ENCODE data around the gene ZNF329.

ZNF329 gene

GRCh38 chr19:58095328-58095727 is 55.3 kb downstream of the ZNF329 start:
- Histone ChIP-seq H3K27me3 (ENCODE audit: insufficient read depth, poor library complexity, severe bottlenecking) (no peaks in the 10 kb centered on the region), H3K4me3 (replicated peaks; ENCODE audit: insufficient read depth, low read length) (no peak overlapping the region), H3K27ac (replicated peaks) (no peak overlapping the region)
- no peak for DNase-seq (ENCODE audit: low read depth in 1 of 2, low spot score in 1 of 2)
- no peak for TF ChIP-seq REST (IDR thresholded peaks at IDR 0.05; ENCODE audit: insufficient replicate concordance, low read depth)
- TF ChIP-seq POLR2AphosphoS5 (IDR thresholded peaks at IDR 0.05; ENCODE audit: low read depth): no peak
- TF ChIP-seq SPI1 (IDR thresholded peaks at IDR 0.05; ENCODE audit: borderline replicate concordance, low read depth): no peak
- no peak for TF ChIP-seq GABPA (IDR thresholded peaks at IDR 0.05; ENCODE audit: low read depth)
- no peak for TF ChIP-seq CTCF (IDR thresholded peaks at IDR 0.05; ENCODE audit: insufficient read depth, low read length)

- TF ChIP-seq GABPA (IDR thresholded peaks at IDR 0.05; ENCODE audit: low read depth) (no peak), CTCF (IDR thresholded peaks at IDR 0.05; ENCODE audit: insufficient read depth, low read length) (no peak), SPI1 (IDR thresholded peaks at IDR 0.05; ENCODE audit: borderline replicate concordance, low read depth) (no peak), POLR2AphosphoS5 (IDR thresholded peaks at IDR 0.05; ENCODE audit: low read depth) (no peak), REST (IDR thresholded peaks at IDR 0.05; ENCODE audit: insufficient replicate concordance, low read depth) (no peak)
- no peak overlapping the region for H3K4me3 ChIP-seq (replicated peaks; ENCODE audit: insufficient read depth, low read length)
- no peaks in the 10 kb centered on the region for H3K27me3 ChIP-seq (ENCODE audit: insufficient read depth, poor library complexity, severe bottlenecking)
- no peak overlapping the region for H3K27ac ChIP-seq (replicated peaks)
- no peak for DNase-seq (ENCODE audit: low read depth in 1 of 2, low spot score in 1 of 2)
Observed at GRCh38 chr19:58093071-58093470, 57.5 kb downstream of the ZNF329 start.

- no peak for DNase-seq (ENCODE audit: low read depth in 1 of 2, low spot score in 1 of 2)
- no peak overlapping the region for H3K27ac ChIP-seq (replicated peaks)
- H3K27me3 ChIP-seq (ENCODE audit: insufficient read depth, poor library complexity, severe bottlenecking): no peaks in the 10 kb centered on the region
- no peak for TF ChIP-seq CTCF (IDR thresholded peaks at IDR 0.05; ENCODE audit: insufficient read depth, low read length)
- no peak for TF ChIP-seq GABPA (IDR thresholded peaks at IDR 0.05; ENCODE audit: low read depth)
- TF ChIP-seq SPI1 (IDR thresholded peaks at IDR 0.05; ENCODE audit: borderline replicate concordance, low read depth): no peak
- no peak for TF ChIP-seq POLR2AphosphoS5 (IDR thresholded peaks at IDR 0.05; ENCODE audit: low read depth)
- no peak for TF ChIP-seq REST (IDR thresholded peaks at IDR 0.05; ENCODE audit: insufficient replicate concordance, low read depth)
- no peak overlapping the region for H3K4me3 ChIP-seq (replicated peaks; ENCODE audit: insufficient read depth, low read length)
Observed at GRCh38 chr19:58091251-58091995, 59.2 kb downstream of the ZNF329 start.

Data from HL-60 (cell line).